Nephron (organoid): ENCODE results near the gene ZNF362.

Experiments
- H3K27ac Mint-ChIP-seq, 3 experiments: 2 replicates each; pipeline ENCODE4 v1.8.0; 2020; ENCODE audit warnings: mixed read lengths in 3 of 3, mild to moderate bottlenecking in 2 of 3, moderate library complexity in 1 of 3
- H3K27me3 Mint-ChIP-seq: 2 replicates; pipeline ENCODE4 v1.8.0; 2021; ENCODE audit warnings: low read depth, mild to moderate bottlenecking, moderate library complexity, mixed read lengths
- H3K36me3 Mint-ChIP-seq: 2 replicates; pipeline ENCODE4 v1.8.0; 2020; ENCODE audit warnings: low read depth, mixed read lengths
- H3K4me1 Mint-ChIP-seq: 2 replicates; pipeline ENCODE4 v1.8.0; 2020; ENCODE audit warnings: mixed read lengths
- H3K4me3 Mint-ChIP-seq, 3 experiments: 2 replicates each; pipeline ENCODE4 v1.8.0; 2020; ENCODE audit warnings: mild to moderate bottlenecking in 3 of 3, mixed read lengths in 3 of 3, moderate library complexity in 2 of 3
- H3K9me3 Mint-ChIP-seq: 2 replicates; pipeline ENCODE4 v1.8.0; 2020; ENCODE audit warnings: mixed read lengths
- TF ChIP-seq, protein P1 (sequence below), 3 experiments: fragments of 200-600 bp; sonication (generic); IDR thresholded peaks; one replicate each; pipeline ENCODE4 v1.5.0; 2021; ENCODE audit warnings: antibody characterized with exemption in 3 of 3; ENCODE audit not compliant: unreplicated experiment in 3 of 3

Gene ZNF362

DNA sequence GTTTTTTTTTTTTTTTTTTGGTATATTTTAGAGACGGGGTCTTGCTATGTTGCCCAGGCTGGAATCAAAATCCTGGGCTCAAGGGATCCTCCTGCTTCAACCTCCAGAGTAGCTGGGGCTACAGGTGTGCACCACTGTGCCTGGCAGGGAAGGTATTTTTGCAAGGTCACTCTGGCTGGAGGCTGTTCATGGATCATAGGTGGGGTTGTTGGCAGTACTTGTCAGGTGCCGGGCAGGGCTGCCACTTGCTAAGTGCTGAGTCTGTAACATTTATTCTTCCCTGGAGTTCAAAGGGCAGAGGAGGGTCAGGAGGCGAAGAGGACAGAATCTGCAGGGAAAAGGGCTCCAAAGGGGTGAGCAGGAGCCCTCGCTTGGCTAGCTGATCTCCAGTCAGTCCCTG lies 40.5 kb downstream of the ZNF362 start:
- TF ChIP-seq, protein P1, sequence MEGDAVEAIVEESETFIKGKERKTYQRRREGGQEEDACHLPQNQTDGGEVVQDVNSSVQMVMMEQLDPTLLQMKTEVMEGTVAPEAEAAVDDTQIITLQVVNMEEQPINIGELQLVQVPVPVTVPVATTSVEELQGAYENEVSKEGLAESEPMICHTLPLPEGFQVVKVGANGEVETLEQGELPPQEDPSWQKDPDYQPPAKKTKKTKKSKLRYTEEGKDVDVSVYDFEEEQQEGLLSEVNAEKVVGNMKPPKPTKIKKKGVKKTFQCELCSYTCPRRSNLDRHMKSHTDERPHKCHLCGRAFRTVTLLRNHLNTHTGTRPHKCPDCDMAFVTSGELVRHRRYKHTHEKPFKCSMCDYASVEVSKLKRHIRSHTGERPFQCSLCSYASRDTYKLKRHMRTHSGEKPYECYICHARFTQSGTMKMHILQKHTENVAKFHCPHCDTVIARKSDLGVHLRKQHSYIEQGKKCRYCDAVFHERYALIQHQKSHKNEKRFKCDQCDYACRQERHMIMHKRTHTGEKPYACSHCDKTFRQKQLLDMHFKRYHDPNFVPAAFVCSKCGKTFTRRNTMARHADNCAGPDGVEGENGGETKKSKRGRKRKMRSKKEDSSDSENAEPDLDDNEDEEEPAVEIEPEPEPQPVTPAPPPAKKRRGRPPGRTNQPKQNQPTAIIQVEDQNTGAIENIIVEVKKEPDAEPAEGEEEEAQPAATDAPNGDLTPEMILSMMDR (IDR thresholded peaks at IDR 0.05; ENCODE audit: unreplicated experiment in 3 of 3), result no peak
- Mint-ChIP-seq H3K27me3 (no peaks in the 10 kb centered on the region), H3K36me3 (peaks cover 80% of the 10 kb centered on the region), H3K9me3 (no peaks in the 10 kb centered on the region), H3K4me3 (no peak overlapping the region), H3K27ac (peak overlapping the region in 2 of 3 experiments; percentile 44 to 55), H3K4me1 (peaks cover 26% of the 10 kb centered on the region)

DNA sequence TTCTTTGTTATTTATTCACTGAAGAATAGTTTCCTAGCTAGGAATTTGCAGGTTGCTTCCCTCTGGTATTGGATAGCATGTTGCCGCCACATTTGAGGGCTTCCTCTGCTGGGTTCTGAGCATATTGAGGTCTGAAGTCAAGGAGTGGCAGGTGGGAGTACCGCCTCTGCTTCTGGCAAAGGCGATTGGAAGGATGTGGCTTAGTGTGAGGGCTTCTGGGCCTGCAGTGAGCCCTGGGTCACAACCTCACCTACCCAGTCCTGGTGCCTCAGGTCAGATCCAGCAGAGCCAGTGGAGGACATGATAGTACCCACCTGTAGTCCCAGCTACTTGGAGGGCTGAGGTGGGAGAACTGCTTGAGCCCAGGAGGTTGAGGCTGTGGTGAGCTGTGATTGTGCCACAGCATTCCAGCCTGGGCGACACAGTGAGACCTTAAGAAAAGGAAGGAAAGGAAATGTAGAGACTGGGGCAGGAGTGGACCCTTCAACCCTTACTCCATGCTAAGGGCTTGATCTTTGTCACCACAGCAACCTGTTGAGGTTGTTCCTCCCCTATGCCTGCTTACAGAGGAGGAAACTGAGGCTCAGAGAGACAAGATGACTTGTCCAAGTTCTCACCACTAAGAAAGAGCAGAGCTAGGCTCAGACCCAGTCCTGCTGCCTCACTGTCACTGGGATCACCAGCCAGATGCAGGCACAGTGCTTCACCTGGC lies 41.8 kb downstream of the ZNF362 start:
- peaks cover 29% of the 10 kb centered on the region for H3K4me1 Mint-ChIP-seq
- H3K36me3 Mint-ChIP-seq, result peaks cover 84% of the 10 kb centered on the region
- peak overlapping the region in 2 of 3 experiments; percentile 40 to 69 for H3K27ac Mint-ChIP-seq
- no peak overlapping the region for H3K4me3 Mint-ChIP-seq
- no peaks in the 10 kb centered on the region for H3K9me3 Mint-ChIP-seq
- no peaks in the 10 kb centered on the region for H3K27me3 Mint-ChIP-seq
- TF ChIP-seq, protein P1 (IDR thresholded peaks at IDR 0.05; ENCODE audit: unreplicated experiment in 3 of 3), result no peak

DNA sequence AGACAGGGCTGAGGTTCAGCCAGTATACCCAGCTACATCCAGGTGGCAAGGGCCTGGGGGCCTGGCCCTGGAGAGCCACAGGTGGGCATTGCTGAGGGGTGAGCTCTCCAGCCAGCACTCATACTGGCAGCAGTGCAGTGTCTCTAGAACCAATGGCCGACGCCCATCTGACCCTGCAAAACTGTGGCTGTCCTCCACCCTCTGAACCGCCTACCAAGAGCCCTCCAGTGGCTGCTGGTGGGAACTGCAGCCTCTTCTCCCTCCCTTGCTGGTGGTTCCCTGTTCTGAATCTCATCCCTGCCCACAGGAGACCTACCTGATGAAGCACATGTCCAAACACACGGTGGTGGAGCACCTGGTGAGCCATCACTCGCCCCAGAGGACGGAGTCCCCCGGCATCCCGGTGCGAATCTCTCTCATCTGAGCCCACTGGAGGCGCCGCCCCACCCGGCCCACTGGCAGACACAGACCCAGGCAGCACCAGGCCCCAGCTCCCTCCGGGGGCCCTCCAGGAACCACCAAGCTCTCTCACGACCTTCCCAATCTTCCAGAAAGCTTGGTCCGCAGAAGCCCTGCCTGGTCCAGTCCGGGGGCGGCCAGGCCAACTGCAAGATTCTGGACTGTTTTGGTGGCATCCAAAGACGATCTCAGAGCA lies 42.5 kb downstream of the ZNF362 start:
- H3K27me3 Mint-ChIP-seq, result no peaks in the 10 kb centered on the region
- TF ChIP-seq, protein P1 (IDR thresholded peaks at IDR 0.05; ENCODE audit: unreplicated experiment in 3 of 3), result peak; percentile 75 to 86 (median 75)
- no peak overlapping the region for H3K4me3 Mint-ChIP-seq
- no peaks in the 10 kb centered on the region for H3K9me3 Mint-ChIP-seq
- peak overlapping the region in 2 of 3 experiments; percentile 40 to 87 for H3K27ac Mint-ChIP-seq
- peaks cover 82% of the 10 kb centered on the region for H3K36me3 Mint-ChIP-seq
- H3K4me1 Mint-ChIP-seq, result peaks cover 32% of the 10 kb centered on the region

DNA sequence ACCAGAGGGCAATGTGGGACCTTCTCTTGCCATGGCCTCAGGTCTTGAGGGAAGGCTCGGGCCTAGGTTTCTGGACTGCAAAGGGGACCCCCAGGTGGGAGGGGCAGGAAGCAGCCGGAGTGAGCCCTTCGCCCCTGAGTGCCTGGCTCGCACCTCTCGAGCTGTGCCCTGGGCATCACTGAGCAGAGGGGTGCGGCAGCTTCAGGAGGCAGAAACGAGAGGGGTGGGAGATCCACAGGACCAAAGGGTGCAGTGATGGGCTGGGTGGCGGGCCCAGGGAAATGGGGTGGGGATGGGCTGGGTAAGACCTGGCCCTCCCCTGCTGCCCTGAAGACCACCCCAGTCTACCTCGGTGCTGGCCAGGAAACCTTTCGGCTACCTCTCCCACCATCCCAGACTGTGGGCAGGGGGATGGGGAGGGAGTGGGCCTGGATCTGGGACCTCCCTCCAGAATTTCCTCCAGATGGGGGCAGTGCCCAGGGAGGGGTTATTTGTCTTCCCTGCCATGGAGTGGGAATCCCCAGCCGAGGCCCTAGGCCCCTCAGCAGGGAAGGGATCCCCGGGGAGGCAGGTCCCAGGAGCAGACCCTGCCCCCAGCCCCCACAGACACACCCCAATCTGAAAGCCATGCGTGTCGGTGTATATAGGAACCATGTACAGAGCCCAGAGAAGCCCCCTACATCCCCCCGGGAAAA lies 43.3 kb downstream of the ZNF362 start:
- Mint-ChIP-seq H3K4me1 (peaks cover 32% of the 10 kb centered on the region), H3K9me3 (no peaks in the 10 kb centered on the region)

DNA sequence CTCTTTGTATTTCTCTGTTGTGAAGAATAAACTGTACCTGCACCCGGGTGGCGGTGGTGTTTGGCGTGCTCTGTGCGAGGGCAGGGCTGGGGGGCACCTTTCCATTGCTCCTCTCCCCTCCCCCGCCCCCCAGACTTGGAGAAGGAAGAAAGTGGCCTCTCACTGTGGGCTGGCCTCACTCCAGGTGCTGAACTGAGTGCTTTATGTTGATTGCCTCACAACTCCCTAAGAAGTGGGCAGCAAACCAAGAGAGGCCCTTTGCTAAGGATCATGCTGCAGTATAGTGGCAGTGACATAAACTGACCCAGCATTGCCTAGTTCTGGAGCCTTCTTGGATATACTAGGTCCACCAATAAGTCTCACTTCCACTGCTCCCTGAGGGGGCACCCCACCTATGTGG lies 44.4 kb downstream of the ZNF362 start:
- TF ChIP-seq, protein P1 (IDR thresholded peaks at IDR 0.05; ENCODE audit: unreplicated experiment in 3 of 3), result no peak
- H3K9me3 Mint-ChIP-seq, result no peaks in the 10 kb centered on the region
- peaks cover 69% of the 10 kb centered on the region for H3K36me3 Mint-ChIP-seq
- H3K27me3 Mint-ChIP-seq, result no peaks in the 10 kb centered on the region
- H3K4me3 Mint-ChIP-seq, result peak overlapping the region in 1 of 3 experiments; percentile 10
- H3K4me1 Mint-ChIP-seq, result peaks cover 34% of the 10 kb centered on the region
- H3K27ac Mint-ChIP-seq, result peak overlapping the region; percentile 74 to 95 (median 85)

More for the DNA sequence above, 43.3 kb downstream of the ZNF362 start:
- Mint-ChIP-seq H3K27ac (peak overlapping the region; percentile 74 to 95 (median 85)), H3K27me3 (no peaks in the 10 kb centered on the region), H3K4me3 (no peak overlapping the region), H3K36me3 (peaks cover 74% of the 10 kb centered on the region)
- TF ChIP-seq, protein P1 (IDR thresholded peaks at IDR 0.05; ENCODE audit: unreplicated experiment in 3 of 3), result no peak
